HG02798 (cell line): ENCODE data around the gene ABCB9.

Experiments used
- ATAC-seq: cut with Tn5 transposase; IDR thresholded peaks from one replicate; pipeline ENCODE4 v1.9.1; 2021; ENCODE audit warnings: mild to moderate bottlenecking; ENCODE audit not compliant: unreplicated experiment, poor library complexity

ABCB9 gene

GRCh38 chr12:122884860-122885259, 81.4 kb downstream of the ABCB9 start:
- no peak for ATAC-seq

- ATAC-seq: no peak
Observed at GRCh38 chr12:122884091-122884826, 82.0 kb downstream of the ABCB9 start.

GRCh38 chr12:122882908-122883558, 83.2 kb downstream of the ABCB9 start:
- ATAC-seq: no peak

- no peak for ATAC-seq
Observed at GRCh38 chr12:122880668-122881067, 85.6 kb downstream of the ABCB9 start.

- ATAC-seq: no peak
Observed at GRCh38 chr12:122880155-122880667, 86.1 kb downstream of the ABCB9 start.
